CD4-positive, alpha-beta T cell treated with Interleukin-21 for 1 hour (primary cell): Measurements from ENCODE around the gene RTL5.

ENCODE experiments used
- DNase-seq: peaks from one replicate; pipeline ENCODE4 v3.0.0-alpha.2; 2020

Gene RTL5

DNA sequence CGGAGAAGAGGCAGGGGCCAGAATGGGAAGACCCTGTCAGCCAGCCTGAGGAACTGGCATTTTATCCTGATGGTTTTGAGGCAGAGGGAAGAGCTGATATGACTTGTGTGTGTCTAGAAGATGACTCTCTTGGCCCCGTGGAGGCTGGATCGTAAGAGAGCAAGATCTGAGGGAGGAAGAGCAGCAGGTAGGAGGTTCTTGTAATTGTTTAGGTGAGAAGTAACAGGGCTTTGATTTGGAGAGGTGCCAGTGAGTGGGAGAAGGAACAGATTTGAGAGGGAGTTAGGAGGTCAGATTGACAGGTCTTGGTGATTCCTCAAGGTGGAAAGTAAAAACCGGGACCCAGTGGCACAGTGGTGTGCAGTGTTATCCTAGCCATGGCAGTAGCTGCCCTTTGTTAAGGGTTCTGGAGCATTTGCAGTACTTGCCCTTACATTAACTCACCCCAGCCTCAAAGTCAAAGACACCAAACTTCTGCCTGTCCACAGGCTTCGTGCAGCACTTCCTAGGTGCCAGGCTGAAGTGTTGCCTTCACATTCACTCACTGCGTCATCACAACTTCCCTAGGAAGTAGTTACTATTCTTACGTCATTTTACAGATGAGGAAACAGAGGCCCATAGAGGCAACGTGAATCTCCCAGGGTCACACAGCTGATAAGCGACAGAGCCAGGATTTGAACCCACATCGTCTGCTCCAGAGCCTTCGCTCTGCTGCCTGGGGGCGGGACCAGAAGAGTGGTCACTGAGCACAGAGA is 23.7 kb downstream of the RTL5 start:
- DNase-seq = no peak

GRCh38 chrX:72107320-72107719 is 24.4 kb downstream of the RTL5 start:
- peak; percentile 41 for DNase-seq

GRCh38 chrX:72105436-72105835 is 26.3 kb downstream of the RTL5 start:
- DNase-seq = peak; percentile 88

- DNase-seq = no peak
These were observed 29.0 kb downstream of the RTL5 start for GRCh38 chrX:72102760-72103159.

- no peak for DNase-seq
These were observed 29.6 kb downstream of the RTL5 start for GRCh38 chrX:72102126-72102525.

GRCh38 chrX:72101597-72102037 is 30.1 kb downstream of the RTL5 start:
- no peak for DNase-seq

- peak; percentile 85 for DNase-seq
These were observed 30.8 kb downstream of the RTL5 start for GRCh38 chrX:72100824-72101351.

DNA sequence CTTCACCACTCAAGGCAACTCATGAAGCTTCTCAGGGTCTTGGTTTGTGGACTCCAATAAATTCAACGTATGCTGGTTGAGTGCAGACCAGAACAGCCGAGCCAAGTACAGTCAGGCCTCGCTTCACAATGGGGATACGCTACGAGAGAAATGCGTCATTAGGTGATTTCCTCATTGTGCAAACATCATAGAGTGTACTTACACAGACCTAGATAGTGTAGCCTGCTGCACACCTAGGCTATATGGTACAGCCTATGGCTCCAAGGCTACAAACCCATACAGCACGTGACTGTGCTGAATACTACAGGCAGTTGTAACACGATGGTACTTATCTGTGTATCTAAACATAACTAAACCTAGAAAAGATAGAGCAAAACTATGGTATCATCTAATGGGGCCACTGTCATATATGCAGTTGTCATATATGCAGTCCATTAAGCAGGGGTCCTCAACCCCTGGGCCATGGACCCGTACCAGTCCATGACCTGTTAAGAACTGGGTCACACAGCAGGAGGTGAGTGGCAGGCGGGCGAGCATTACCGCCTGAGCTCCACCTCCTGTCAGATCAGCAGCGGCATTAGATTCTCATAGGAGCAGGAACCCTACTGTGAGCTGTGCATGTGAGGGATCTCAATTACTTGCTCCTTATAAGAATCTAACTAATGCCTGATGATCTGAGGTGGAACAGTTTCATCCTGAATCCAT is 31.5 kb downstream of the RTL5 start:
- peak; percentile 70 for DNase-seq

- no peak for DNase-seq
These were observed 34.6 kb downstream of the RTL5 start for GRCh38 chrX:72097098-72097497.

DNA sequence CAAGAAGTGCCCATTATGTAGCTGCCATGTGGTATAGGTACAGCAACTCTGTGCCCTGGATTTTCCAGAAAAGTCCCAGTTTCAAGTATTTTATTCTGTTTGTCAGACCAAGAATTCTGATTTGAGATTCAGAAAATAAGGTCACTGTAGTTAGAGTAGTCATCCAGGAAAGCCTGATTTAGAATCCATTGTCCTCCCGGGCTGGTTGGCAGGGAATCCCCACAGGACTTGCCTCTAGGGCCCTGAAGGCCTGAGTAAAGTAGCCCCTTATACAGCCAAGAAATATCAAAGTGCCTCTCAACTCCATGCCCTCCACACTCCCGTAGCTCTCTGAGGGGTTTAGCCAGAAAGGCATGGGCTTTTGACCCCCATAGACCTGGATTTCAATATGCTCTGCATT is 36.3 kb downstream of the RTL5 start:
- DNase-seq = no peak

GRCh38 chrX:72094894-72095293 is 36.8 kb downstream of the RTL5 start:
- peak; percentile 88 for DNase-seq

DNA sequence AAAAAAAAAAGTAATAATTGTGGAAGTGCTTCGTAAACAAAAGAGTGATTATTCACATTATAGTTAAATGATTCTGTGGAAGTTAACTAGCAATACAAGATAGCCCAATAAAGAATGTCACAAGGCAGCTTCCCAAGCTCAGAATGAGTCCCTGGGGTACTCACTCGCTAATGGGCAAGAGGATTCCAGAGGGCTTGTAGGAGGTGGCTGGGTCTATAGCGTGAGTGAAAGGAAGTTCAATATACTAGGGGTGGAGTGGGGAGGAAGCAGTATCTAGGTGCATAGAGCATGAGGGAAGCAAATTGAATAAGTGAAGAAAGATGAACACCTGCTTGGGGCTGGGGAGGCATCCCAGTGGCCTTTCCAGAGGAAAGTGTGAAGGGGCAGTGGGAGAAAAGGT is 42.5 kb downstream of the RTL5 start:
- DNase-seq = no peak

GRCh38 chrX:72088761-72089160 is 43.0 kb downstream of the RTL5 start:
- no peak for DNase-seq

- DNase-seq = no peak
These were observed 44.7 kb downstream of the RTL5 start for GRCh38 chrX:72086995-72087394.

GRCh38 chrX:72084114-72084513 is 47.6 kb downstream of the RTL5 start:
- DNase-seq = no peak

DNA sequence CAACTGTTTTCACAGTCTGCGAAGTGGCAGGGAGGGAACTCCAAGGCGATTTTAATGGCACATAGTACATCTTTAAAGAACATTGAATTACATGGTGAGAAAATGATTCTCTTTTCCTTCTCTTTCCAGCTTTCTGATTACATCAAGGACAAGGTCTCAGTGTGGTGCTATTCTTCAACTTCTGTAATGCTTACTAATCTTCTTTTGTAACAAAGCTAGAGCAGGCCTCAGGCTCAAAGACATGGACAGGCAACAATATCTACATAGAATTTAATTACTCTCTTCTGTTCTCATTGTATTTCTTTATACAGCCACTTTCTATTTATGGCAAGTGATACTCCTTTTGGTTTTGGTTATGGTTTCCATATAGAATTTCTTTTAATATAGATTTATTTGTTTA is 48.4 kb downstream of the RTL5 start:
- no peak for DNase-seq

- DNase-seq = no peak
These were observed 50.0 kb downstream of the RTL5 start for GRCh38 chrX:72081605-72082320.

DNA sequence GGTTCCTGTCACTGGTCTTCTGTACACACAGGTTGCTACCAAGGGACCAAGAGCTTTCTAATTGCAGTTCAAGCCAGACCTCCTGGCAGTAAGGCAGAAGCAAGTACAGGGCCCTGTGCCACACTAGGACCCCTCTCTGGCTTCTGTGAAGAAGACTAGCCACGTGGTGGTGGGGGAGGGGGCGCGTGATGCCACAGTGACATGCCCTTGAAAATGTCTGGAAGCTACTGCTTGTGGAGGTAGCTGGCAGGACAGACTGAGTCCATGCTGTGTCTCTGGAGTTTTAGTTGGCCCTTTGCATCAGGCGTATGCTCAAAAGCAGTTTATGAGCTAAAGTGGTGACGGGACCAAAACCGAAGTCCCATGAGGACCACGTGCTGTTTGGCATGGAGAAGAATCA is 50.9 kb downstream of the RTL5 start:
- no peak for DNase-seq

DNA sequence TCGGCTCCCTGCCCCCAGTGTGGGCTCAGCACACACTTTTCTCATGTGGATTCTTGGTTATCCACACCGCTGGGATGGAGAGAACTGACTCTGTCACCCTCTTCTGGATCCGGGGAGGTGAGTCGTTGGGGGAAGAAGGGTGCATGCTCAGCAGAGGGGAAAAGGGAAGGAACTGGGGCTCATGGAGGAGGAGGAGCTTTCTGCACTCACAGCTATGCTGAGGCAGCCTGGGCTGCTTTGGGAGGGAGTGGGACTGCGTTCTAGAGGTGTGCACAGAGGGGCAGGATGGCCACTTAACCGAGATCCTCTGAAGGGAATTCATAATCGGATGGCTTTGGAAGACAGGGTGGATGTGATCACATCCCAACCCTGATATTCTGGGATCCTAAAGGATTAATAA is 51.6 kb downstream of the RTL5 start:
- DNase-seq = no peak

DNA sequence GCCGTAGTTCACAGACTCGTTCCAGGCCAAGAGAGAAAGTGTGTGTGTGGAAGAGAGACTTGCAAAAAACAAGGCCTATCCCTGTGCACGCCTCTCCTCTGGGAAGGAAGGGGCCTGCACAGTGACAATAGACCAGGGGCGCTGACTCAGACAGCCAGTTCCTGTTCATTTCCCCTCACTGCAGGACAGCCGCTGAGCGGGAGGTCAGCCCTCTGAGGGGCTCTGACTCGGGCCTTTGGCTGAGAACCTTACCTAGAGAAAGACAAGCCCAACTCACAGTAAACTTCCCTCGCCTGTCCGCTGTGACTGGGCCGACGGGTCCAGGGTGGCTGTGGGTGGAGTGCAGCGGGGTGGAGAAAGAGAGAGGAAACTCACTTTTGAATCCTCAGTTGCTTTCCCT is 52.1 kb downstream of the RTL5 start:
- no peak for DNase-seq

DNA sequence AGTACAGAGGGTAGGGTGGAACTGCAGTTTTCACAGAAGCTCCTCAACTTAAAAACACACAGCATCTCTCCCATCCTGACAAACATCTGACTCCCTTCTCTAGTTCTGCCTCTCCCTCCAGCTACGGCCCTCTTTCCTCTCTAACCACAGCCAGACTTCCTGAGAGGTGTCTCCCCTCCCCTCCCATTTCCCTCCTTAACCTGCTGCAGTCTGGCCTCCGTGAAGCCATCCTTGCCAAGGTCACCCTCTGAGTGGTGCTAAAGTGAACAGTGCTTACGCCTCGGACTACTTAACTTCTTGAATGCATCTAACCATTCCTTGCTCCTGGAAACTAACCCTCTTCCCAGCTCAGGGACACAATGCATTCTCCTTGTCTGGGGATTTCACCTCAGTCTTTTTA is 53.3 kb downstream of the RTL5 start:
- DNase-seq = no peak
